Mesenchymal stem cell (in vitro differentiated cells and primary cell): ENCODE results near the gene CHEK1. TPM values are rescaled to one million over a fixed set of nuclear protein-coding genes. Genes with fewer than 3 reads are reported as not detected.
"Not testable (repeated sequence)": the region's sequence is repeated elsewhere in the genome, so short reads cannot be mapped to it uniquely, and the experiment has no call there.

Experiments
- DNase-seq: peaks from one replicate; pipeline ENCODE4 v3.0.0-alpha.2; 2013
- H2AFZ ChIP-seq: one replicate; pipeline ENCODE4 v1.6.1; 2013; ENCODE audit warnings: low read depth, mild to moderate bottlenecking, control low read depth, inconsistent platforms, low read length, moderate library complexity
- H2AK5ac ChIP-seq: 2 replicates; pipeline ENCODE4 v1.6.1; 2013; ENCODE audit warnings: low read length, moderate library complexity, mild to moderate bottlenecking, inconsistent platforms; ENCODE audit not compliant: severe bottlenecking
- H2BK120ac ChIP-seq: one replicate; pipeline ENCODE4 v1.6.1; 2013; ENCODE audit warnings: low read depth, mild to moderate bottlenecking, inconsistent platforms, low read length, moderate library complexity
- H2BK12ac ChIP-seq, 2 experiments: one replicate each; pipeline ENCODE4 v1.6.1; 2013; ENCODE audit warnings: inconsistent platforms in 2 of 2, low read length in 2 of 2, mild to moderate bottlenecking in 2 of 2, moderate library complexity in 2 of 2, control low read depth in 1 of 2
- H2BK15ac ChIP-seq: one replicate; pipeline ENCODE4 v1.6.1; 2013; ENCODE audit warnings: mild to moderate bottlenecking, low read depth, inconsistent platforms; ENCODE audit not compliant: poor library complexity, severe bottlenecking
- H2BK5ac ChIP-seq: 2 replicates; pipeline ENCODE4 v1.6.1; 2013; ENCODE audit warnings: low read depth, mild to moderate bottlenecking, low read length, control low read depth, inconsistent platforms; ENCODE audit not compliant: poor library complexity, severe bottlenecking
- H3K14ac ChIP-seq, 2 experiments: one replicate each; pipeline ENCODE4 v1.6.1; 2013; ENCODE audit warnings: inconsistent platforms in 2 of 2, low read length in 2 of 2, control low read depth in 1 of 2, mild to moderate bottlenecking in 1 of 2, moderate library complexity in 1 of 2
- H3K18ac ChIP-seq, 2 experiments: one replicate each; pipeline ENCODE4 v1.6.1; 2013; ENCODE audit warnings: inconsistent platforms in 2 of 2, low read length in 2 of 2, control low read depth in 1 of 2, low read depth in 1 of 2, mild to moderate bottlenecking in 1 of 2
- H3K23ac ChIP-seq, 2 experiments: one replicate each; pipeline ENCODE4 v1.6.1; 2013; ENCODE audit warnings: inconsistent platforms in 2 of 2, low read length in 2 of 2, mild to moderate bottlenecking in 2 of 2, moderate library complexity in 2 of 2, control low read depth in 1 of 2
- H3K27ac ChIP-seq: 2 replicates; pipeline ENCODE4 v1.5.1; 2013; ENCODE audit warnings: mild to moderate bottlenecking, moderate library complexity, low read length, control low read depth, inconsistent platforms; ENCODE audit not compliant: poor library complexity, severe bottlenecking
- H3K27me3 ChIP-seq, 2 experiments: 2 replicates each; pipeline versions ENCODE4 v1.6.1 to v1.7.0; 2013; ENCODE audit warnings: low read length in 2 of 2, mild to moderate bottlenecking in 2 of 2, moderate library complexity in 2 of 2, control low read depth in 1 of 2, inconsistent platforms in 1 of 2; ENCODE audit not compliant: control insufficient read depth in 1 of 2, insufficient read depth in 1 of 2
- H3K36me3 ChIP-seq, 2 experiments: 2 replicates each; pipeline versions ENCODE4 v1.6.1 to v1.7.0; 2013; ENCODE audit warnings: low read length in 2 of 2, control low read depth in 1 of 2, inconsistent platforms in 1 of 2, low read depth in 1 of 2, mild to moderate bottlenecking in 1 of 2; ENCODE audit not compliant: insufficient read depth in 2 of 2, control insufficient read depth in 1 of 2
- H3K4ac ChIP-seq, 2 experiments: one replicate each; pipeline ENCODE4 v1.6.1; 2013; ENCODE audit warnings: inconsistent platforms in 2 of 2, low read length in 2 of 2, mild to moderate bottlenecking in 2 of 2, moderate library complexity in 2 of 2, control low read depth in 1 of 2, low read depth in 1 of 2
- H3K4me1 ChIP-seq: 2 replicates; pipeline ENCODE4 v1.6.1; 2013; ENCODE audit warnings: low read depth, low read length, control low read depth; ENCODE audit not compliant: control insufficient read depth, insufficient read depth
- H3K4me2 ChIP-seq: 2 replicates; pipeline ENCODE4 v1.6.1; 2013; ENCODE audit warnings: low read length, mild to moderate bottlenecking, inconsistent platforms; ENCODE audit not compliant: poor library complexity, severe bottlenecking
- H3K4me3 ChIP-seq, 2 experiments: 2 replicates each; pipeline versions ENCODE4 v1.5.1 to v1.7.0; 2013; ENCODE audit warnings: low read length in 2 of 2, mild to moderate bottlenecking in 2 of 2, control low read depth in 1 of 2, low read depth in 1 of 2; ENCODE audit not compliant: insufficient read depth in 1 of 2
- H3K79me1 ChIP-seq: replicated peaks from 2 replicates; pipeline ENCODE4 v1.6.1; 2013; ENCODE audit warnings: mild to moderate bottlenecking, control low read depth, low read length, inconsistent platforms; ENCODE audit not compliant: poor library complexity, severe bottlenecking
- H3K9ac ChIP-seq: 2 replicates; pipeline ENCODE4 v1.7.0; 2013; ENCODE audit warnings: mild to moderate bottlenecking, low read length, moderate library complexity
- H3K9me3 ChIP-seq: 2 replicates; pipeline ENCODE4 v1.7.0; 2013; ENCODE audit warnings: mild to moderate bottlenecking, low read length; ENCODE audit not compliant: control insufficient read depth
- H4K8ac ChIP-seq: one replicate; pipeline ENCODE4 v1.6.1; 2013; ENCODE audit warnings: inconsistent platforms, mild to moderate bottlenecking, low read length, moderate library complexity
- H4K91ac ChIP-seq: one replicate; pipeline ENCODE4 v1.6.1; 2013; ENCODE audit warnings: mild to moderate bottlenecking, low read length, inconsistent platforms
- WGBS: methylation state at CpG from one replicate; pipeline ENCODE4 v1.1.7; 2013; ENCODE audit warnings: mixed read lengths; 5-methylcytosine and 5-hydroxymethylcytosine counted together
- small RNA-seq: library from polyadenylated mRNA; stranded (forward); fragments of <200 nt; extraction: miRNeasy Mini kit (QIAGEN cat#:217004); gene quantifications from one replicate; pipeline ENCODE3, GENCODE V24; 2013; ENCODE audit warnings: low read depth

Gene CHEK1

DNA sequence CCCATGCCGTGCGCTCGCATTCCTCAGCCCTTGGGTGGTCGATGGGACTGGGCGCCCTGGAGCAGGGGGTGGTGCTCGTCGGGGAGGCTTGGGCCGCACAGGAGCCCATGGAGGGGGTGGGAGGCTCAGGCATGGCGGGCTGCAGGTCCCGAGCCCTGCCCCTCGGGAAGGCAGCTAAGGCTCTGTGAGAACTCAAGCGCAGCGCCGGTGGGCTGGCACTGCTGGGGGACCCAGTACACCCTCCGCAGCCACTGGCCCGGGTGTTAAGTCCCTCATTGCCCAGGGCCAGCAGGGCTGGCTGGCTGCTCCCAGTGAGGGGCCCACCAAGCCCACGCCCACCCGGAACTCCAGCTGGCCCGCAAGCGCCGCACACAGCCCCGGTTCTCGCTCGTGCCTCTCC lies 79.7 kb downstream of the CHEK1 start:
- 87% methylated on average over 10 of the region's 24 CpGs for WGBS
- not testable (repeated sequence) for DNase-seq, H2BK15ac ChIP-seq, H2BK12ac ChIP-seq, H2BK120ac ChIP-seq, H2BK5ac ChIP-seq, H3K27me3 ChIP-seq, H2AFZ ChIP-seq, H3K4me1 ChIP-seq, H3K9me3 ChIP-seq, H3K18ac ChIP-seq, H3K36me3 ChIP-seq, H4K91ac ChIP-seq, H3K23ac ChIP-seq, H3K4ac ChIP-seq, H4K8ac ChIP-seq, H3K4me2 ChIP-seq, H3K14ac ChIP-seq, H3K4me3 ChIP-seq, H2AK5ac ChIP-seq, H3K9ac ChIP-seq, H3K79me1 ChIP-seq, H3K27ac ChIP-seq

DNA sequence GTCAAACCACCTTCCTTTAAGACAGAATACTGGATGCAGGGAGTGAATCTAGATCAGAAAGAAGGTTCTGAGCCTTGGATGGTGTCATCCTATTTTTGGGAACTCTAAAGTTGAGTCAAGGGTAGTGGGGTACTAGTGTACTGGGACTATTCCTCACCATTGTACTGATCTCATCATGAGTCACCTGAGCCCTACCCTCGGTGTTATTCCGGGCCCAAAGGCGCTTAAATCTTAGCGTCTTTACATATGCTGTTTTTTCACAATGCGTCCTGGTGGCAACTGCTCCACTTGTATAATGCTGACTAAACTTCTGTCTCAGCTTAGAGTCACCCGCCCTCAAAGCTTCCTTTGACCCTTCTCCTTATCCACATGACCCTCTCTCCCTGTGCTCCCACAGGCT lies 95.8 kb downstream of the CHEK1 start:
- H2BK12ac ChIP-seq, result no peak overlapping the region
- H2BK120ac ChIP-seq, result no peak overlapping the region
- WGBS, result 76% methylated on average over 6 of the region's 6 CpGs
- no peak overlapping the region for H2AFZ ChIP-seq
- H2BK5ac ChIP-seq, result no peak overlapping the region
- no peaks in the 10 kb centered on the region for H3K36me3 ChIP-seq
- no peak overlapping the region for H3K18ac ChIP-seq
- no peaks in the 10 kb centered on the region for H3K79me1 ChIP-seq
- no peak overlapping the region for H3K9ac ChIP-seq
- H3K4ac ChIP-seq, result no peak overlapping the region
- DNase-seq, result no peak
- H2AK5ac ChIP-seq, result no peak overlapping the region
- peaks cover 0 to 9% of the 10 kb centered on the region in 2 experiments for H3K27me3 ChIP-seq
- no peak overlapping the region for H3K27ac ChIP-seq
- H2BK15ac ChIP-seq, result no peak overlapping the region
- no peak overlapping the region for H3K14ac ChIP-seq
- no peaks in the 10 kb centered on the region for H3K4me1 ChIP-seq
- no peak overlapping the region for H3K4me2 ChIP-seq
- no peak overlapping the region for H4K8ac ChIP-seq
- H3K23ac ChIP-seq, result no peak overlapping the region
- no peak overlapping the region for H3K4me3 ChIP-seq
- H3K9me3 ChIP-seq, result no peaks in the 10 kb centered on the region
- no peak overlapping the region for H4K91ac ChIP-seq

DNA sequence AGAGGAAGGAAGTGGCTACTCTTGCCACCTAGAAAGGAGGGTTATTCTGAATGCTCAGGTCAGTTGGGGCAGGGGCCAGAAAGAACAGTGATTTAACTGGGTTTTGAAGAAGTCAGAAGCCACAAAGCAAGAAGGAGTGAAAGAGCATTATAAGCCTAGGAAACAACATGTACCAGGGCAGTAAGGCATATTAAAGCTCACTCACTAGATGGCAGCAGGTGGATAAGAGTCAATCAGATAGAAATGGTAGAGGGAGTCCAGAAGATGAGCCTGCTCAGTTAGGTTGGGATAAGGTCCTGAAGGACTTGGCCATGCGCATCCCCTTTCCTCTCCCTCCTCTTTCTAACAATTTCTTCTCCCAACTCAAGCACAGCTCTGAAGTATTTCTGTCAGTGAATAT lies 99.2 kb downstream of the CHEK1 start:
- Histone ChIP-seq H3K4me3 (no peak overlapping the region), H3K36me3 (no peaks in the 10 kb centered on the region), H3K4ac (no peak overlapping the region), H3K4me1 (no peaks in the 10 kb centered on the region), H2BK120ac (no peak overlapping the region), H3K9ac (no peak overlapping the region), H3K18ac (no peak overlapping the region), H3K14ac (no peak overlapping the region), H3K23ac (no peak overlapping the region), H3K9me3 (no peaks in the 10 kb centered on the region), H4K91ac (no peak overlapping the region), H2BK15ac (no peak overlapping the region), H2AK5ac (no peak overlapping the region), H3K27me3 (peaks cover 0 to 9% of the 10 kb centered on the region in 2 experiments), H2AFZ (no peak overlapping the region), H4K8ac (no peak overlapping the region), H3K27ac (no peak overlapping the region), H2BK12ac (no peak overlapping the region), H3K79me1 (no peaks in the 10 kb centered on the region), H3K4me2 (no peak overlapping the region), H2BK5ac (no peak overlapping the region)
- no peak for DNase-seq
- WGBS, result no CpG with 5 or more reads among the region's 1 CpG

Small RNA genes within 50 kb of the gene (small RNA-seq; reads per million reads assigned to genes)
- gene RNU2-35P, result not detected
